ENCODE results near the gene TNC. TPM values are rescaled to one million over a fixed set of nuclear protein-coding genes. Genes with fewer than 3 reads are reported as not detected.

Gene TNC
- total and polyA plus RNA-seq, 2 of the 4 experiments (the other 2 are of a cell fraction) = 192 to 253 TPM

GRCh38 chr9:115046199-115046598 is 71.8 kb downstream of the TNC start:
- H3K79me1 ChIP-seq (ENCODE audit: low read depth in 1 of 2, low read length in 2 of 2) = no peaks in the 10 kb centered on the region
- H2BK20ac ChIP-seq (ENCODE audit: low read depth, low read length) = no peak overlapping the region
- 0 out of 2 replicates have a peak, but pooled peaks cover 4% of the 10 kb centered on the region for H3K9me1 ChIP-seq (ENCODE audit: insufficient read depth, low read length)
- in situ Hi-C loops (cut with MboI; ENCODE audit: low sequenced_read_pairs) (no loop called here), dilution Hi-C loops (cut with HindIII; ENCODE audit: low sequenced_read_pairs, unreplicated experiment) (no loop called here), intact Hi-C loops (cut with micrococcal nuclease) (no loop called here)
- peaks cover 28% of the 10 kb centered on the region for H3K36me3 ChIP-seq (ENCODE audit: control insufficient read depth, insufficient read depth, low read length)
- POLR2A ChIA-PET (ENCODE audit: unreplicated experiment) = no interaction called here
- peaks cover 16% of the 10 kb centered on the region for H3K4me1 ChIP-seq (ENCODE audit: control insufficient read depth, insufficient read depth, low read length)
- H2AK9ac ChIP-seq (replicated peaks; ENCODE audit: low read depth, low read length, poor library complexity) = no peak overlapping the region
- H4K5ac ChIP-seq (ENCODE audit: low read depth, low read length) = no peak overlapping the region; the same call in 1 of the 2 replicates
- TF ChIP-seq RAD21 (IDR thresholded peaks at IDR 0.05; ENCODE audit: low read length) = no peak
- no peak for TF ChIP-seq BHLHE40 (IDR thresholded peaks at IDR 0.05; ENCODE audit: low read depth, low read length)
- no peak for TF ChIP-seq POLR2A (IDR thresholded peaks at IDR 0.05; ENCODE audit: low read depth, low read length)
- no peak for TF ChIP-seq USF2 (IDR thresholded peaks at IDR 0.05; ENCODE audit: low read depth, low read length)
- TF ChIP-seq MAZ (IDR thresholded peaks at IDR 0.05; ENCODE audit: borderline replicate concordance, low read depth, low read length) = no peak
- no peak for TF ChIP-seq CHD1 (IDR thresholded peaks at IDR 0.05; ENCODE audit: low read depth, low read length)
- TF ChIP-seq NFE2L2 (IDR thresholded peaks at IDR 0.05; ENCODE audit: low read depth, low read length) = no peak
- TF ChIP-seq SMC3 (IDR thresholded peaks at IDR 0.05; ENCODE audit: low read depth, low read length) = no peak
- TF ChIP-seq ELK1 (IDR thresholded peaks at IDR 0.05; ENCODE audit: borderline replicate concordance, low read depth, low read length) = no peak
- no peak for TF ChIP-seq CTCF (conservative IDR thresholded peaks at IDR 0.05; ENCODE audit: low read depth, low read length)
- H3K4me3 ChIP-seq (ENCODE audit: insufficient read depth, low read depth, low read length) = no peak overlapping the region
- no peaks in the 10 kb centered on the region for H3K27me3 ChIP-seq (ENCODE audit: control insufficient read depth, insufficient read depth, low read length)
- no TSS peak for BruUV-seq (replicated peaks)
- H2AFZ ChIP-seq (replicated peaks; ENCODE audit: low read length, poor library complexity) = no peak overlapping the region
- CTCF ChIA-PET = interaction anchor here (1.4 kb wide), 1 partner anchor 12 kb away, joined by 4 read pairs; no protein-coding TSS in a partner anchor
- no peak overlapping the region for H3K9ac ChIP-seq (ENCODE audit: low read depth, low read length)
- no peak overlapping the region for H3K27ac ChIP-seq (ENCODE audit: insufficient read depth, low read length)
- H2BK120ac ChIP-seq (ENCODE audit: low read depth, low read length) = no peak overlapping the region
- H2BK15ac ChIP-seq (ENCODE audit: low read depth, low read length) = no peak overlapping the region
- no peaks in the 10 kb centered on the region for H4K20me1 ChIP-seq (ENCODE audit: insufficient read depth, low read length)
- no peaks in the 10 kb centered on the region for H3K9me3 ChIP-seq (ENCODE audit: control insufficient read depth, insufficient read depth, low read length)
- WGBS, 2 experiments (ENCODE audit: extremely low coverage in 2 of 2, insufficient read length in 1 of 2) = 83% methylated on average over 1 of the region's 6 CpGs; no CpG with 5 or more reads in 1 of the 2 experiments
- H3K23ac ChIP-seq (ENCODE audit: low read depth, low read length) = no peak overlapping the region
- ATAC-seq (ENCODE audit: low read depth) (no peak), DNase-seq (no peak)
- H4K8ac ChIP-seq (ENCODE audit: low read depth in 2 of 2, low read length in 2 of 2) = no peak overlapping the region
- H4K91ac ChIP-seq (ENCODE audit: insufficient read depth, low read depth, low read length) = no peak overlapping the region
- no peak overlapping the region for H3K14ac ChIP-seq (replicated peaks; ENCODE audit: low read depth, low read length)
- no peak overlapping the region for H3K4ac ChIP-seq (ENCODE audit: low read depth, low read length)
- no peak overlapping the region for H3K56ac ChIP-seq (ENCODE audit: extremely low read depth, insufficient read depth, low read length)
- H3K4me2 ChIP-seq (ENCODE audit: low read depth, low read length) = no peak overlapping the region
- H3K18ac ChIP-seq (ENCODE audit: low read depth, low read length) = peak overlapping the region; percentile 67
- H2BK5ac ChIP-seq (ENCODE audit: low read depth, low read length, poor library complexity, severe bottlenecking) = no peak overlapping the region
- no peak overlapping the region for H2AK5ac ChIP-seq (ENCODE audit: low read depth, low read length)

Data from IMR-90 (cell line).